ENCODE data around the gene NFIA.
"Not testable (repeated sequence)": the region's sequence is repeated elsewhere in the genome, so short reads cannot be mapped to it uniquely, and the experiment has no call there.

The NFIA gene

GRCh38 chr1:61274939-61275338 is 192.6 kb downstream of the NFIA start:
- H3K36me3 ChIP-seq (ENCODE audit: low read depth), result peaks cover 4% of the 10 kb centered on the region; the same call in 1 of the 2 replicates
- H3K4me3 ChIP-seq (ENCODE audit: severe bottlenecking), result no peak overlapping the region
- ATAC-seq (ENCODE audit: low read depth), result no peak
- H3K27me3 ChIP-seq (ENCODE audit: insufficient read depth, poor library complexity, severe bottlenecking), result no peaks in the 10 kb centered on the region
- H3K27ac ChIP-seq (ENCODE audit: poor library complexity, severe bottlenecking), result no peak overlapping the region
- H3K4me1 ChIP-seq (ENCODE audit: insufficient read depth, poor library complexity, severe bottlenecking), result peaks cover 10% of the 10 kb centered on the region
- TF ChIP-seq CTCF (IDR thresholded peaks at IDR 0.05; ENCODE audit: poor library complexity, severe bottlenecking), result no peak
- no peaks in the 10 kb centered on the region for H3K9me3 ChIP-seq (ENCODE audit: severe bottlenecking)
- no peak for DNase-seq (ENCODE audit: low spot score)

DNA sequence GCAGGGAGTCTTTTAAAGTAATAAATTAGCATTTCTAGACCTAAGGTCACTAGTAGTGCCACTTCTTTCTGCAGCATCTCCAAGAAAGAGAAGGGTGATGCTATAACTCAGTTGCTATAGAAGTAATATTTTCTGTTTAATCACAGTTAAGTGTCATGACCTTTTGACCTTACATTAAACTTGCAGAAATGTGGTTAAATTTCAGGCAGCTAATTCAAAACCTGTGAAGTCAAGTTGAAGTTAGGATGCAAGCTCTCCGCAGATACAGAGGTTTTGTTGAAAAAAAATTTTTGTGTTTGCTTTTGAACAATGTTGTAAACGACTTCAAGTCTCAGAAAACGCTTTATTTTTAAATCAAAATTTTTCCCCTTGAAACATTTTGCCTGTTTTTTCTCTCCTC is 193.9 kb downstream of the NFIA start:
- Histone ChIP-seq H3K9me3 (ENCODE audit: severe bottlenecking) (no peaks in the 10 kb centered on the region), H3K36me3 (ENCODE audit: low read depth) (peaks cover 4% of the 10 kb centered on the region; the same call in 1 of the 2 replicates), H3K27me3 (ENCODE audit: insufficient read depth, poor library complexity, severe bottlenecking) (no peaks in the 10 kb centered on the region), H3K4me1 (ENCODE audit: insufficient read depth, poor library complexity, severe bottlenecking) (no peaks in the 10 kb centered on the region), H3K27ac (ENCODE audit: poor library complexity, severe bottlenecking) (no peak overlapping the region), H3K4me3 (ENCODE audit: severe bottlenecking) (no peak overlapping the region)
- ATAC-seq (ENCODE audit: low read depth) (no peak), DNase-seq (ENCODE audit: low spot score) (no peak)
- no peak for TF ChIP-seq CTCF (IDR thresholded peaks at IDR 0.05; ENCODE audit: poor library complexity, severe bottlenecking)

DNA sequence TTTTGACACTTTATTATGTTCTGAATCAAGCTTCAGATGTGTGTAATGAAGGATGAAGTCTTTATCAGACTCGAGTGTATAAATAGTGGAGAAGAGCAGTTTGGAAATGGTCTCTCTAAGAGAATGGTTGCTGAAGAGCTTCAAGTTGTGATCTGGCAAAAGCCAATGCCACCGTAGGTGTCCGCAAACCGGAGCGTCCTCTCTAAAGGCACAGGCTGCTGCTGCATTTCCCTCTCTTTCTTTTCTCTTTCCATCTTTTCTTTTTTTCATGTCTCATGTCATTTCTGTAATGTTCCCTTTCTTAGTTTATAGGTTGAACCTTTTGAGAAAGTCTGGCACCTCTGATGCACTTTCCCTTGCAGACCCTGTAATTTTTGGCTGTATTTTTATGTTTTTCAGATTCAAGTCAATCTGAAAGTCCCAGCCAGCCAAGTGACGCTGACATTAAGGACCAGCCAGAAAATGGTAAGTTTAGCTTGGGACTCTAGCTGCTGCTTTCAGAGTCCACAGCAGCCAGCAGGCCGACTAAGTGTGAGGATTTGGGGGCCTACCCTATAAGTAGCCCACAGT is 194.8 kb downstream of the NFIA start:
- Histone ChIP-seq H3K4me3 (ENCODE audit: severe bottlenecking) (no peak overlapping the region), H3K27me3 (ENCODE audit: insufficient read depth, poor library complexity, severe bottlenecking) (no peaks in the 10 kb centered on the region), H3K27ac (ENCODE audit: poor library complexity, severe bottlenecking) (no peak overlapping the region), H3K9me3 (ENCODE audit: severe bottlenecking) (no peaks in the 10 kb centered on the region), H3K4me1 (ENCODE audit: insufficient read depth, poor library complexity, severe bottlenecking) (no peaks in the 10 kb centered on the region), H3K36me3 (ENCODE audit: low read depth) (peaks cover 4% of the 10 kb centered on the region; the same call in 1 of the 2 replicates)
- TF ChIP-seq CTCF (IDR thresholded peaks at IDR 0.05; ENCODE audit: poor library complexity, severe bottlenecking), result no peak
- DNase-seq (ENCODE audit: low spot score) (no peak), ATAC-seq (ENCODE audit: low read depth) (no peak)

- H3K27ac ChIP-seq (ENCODE audit: poor library complexity, severe bottlenecking); DNase-seq (ENCODE audit: low spot score); H3K4me1 ChIP-seq (ENCODE audit: insufficient read depth, poor library complexity, severe bottlenecking); H3K4me3 ChIP-seq (ENCODE audit: severe bottlenecking); H3K9me3 ChIP-seq (ENCODE audit: severe bottlenecking); H3K27me3 ChIP-seq (ENCODE audit: insufficient read depth, poor library complexity, severe bottlenecking); ATAC-seq (ENCODE audit: low read depth); H3K36me3 ChIP-seq (ENCODE audit: low read depth): not testable (repeated sequence)
These were observed 196.1 kb downstream of the NFIA start for GRCh38 chr1:61278503-61278902.

GRCh38 chr1:61278966-61279365 is 196.6 kb downstream of the NFIA start:
- H3K36me3 ChIP-seq (ENCODE audit: low read depth), result peaks cover 4% of the 10 kb centered on the region; the same call in 1 of the 2 replicates
- H3K4me1 ChIP-seq (ENCODE audit: insufficient read depth, poor library complexity, severe bottlenecking), result peaks cover 3% of the 10 kb centered on the region
- ATAC-seq (ENCODE audit: low read depth), result no peak
- TF ChIP-seq CTCF (IDR thresholded peaks at IDR 0.05; ENCODE audit: poor library complexity, severe bottlenecking), result no peak
- no peaks in the 10 kb centered on the region for H3K9me3 ChIP-seq (ENCODE audit: severe bottlenecking)
- H3K27ac ChIP-seq (ENCODE audit: poor library complexity, severe bottlenecking), result no peak overlapping the region
- H3K27me3 ChIP-seq (ENCODE audit: insufficient read depth, poor library complexity, severe bottlenecking), result no peaks in the 10 kb centered on the region
- no peak overlapping the region for H3K4me3 ChIP-seq (ENCODE audit: severe bottlenecking)
- DNase-seq (ENCODE audit: low spot score), result no peak

Data from RWPE2 (cell line).